NOMO-1 treated with dmso at 0.1 percent for 144 hours (cell line): ENCODE results near the gene IDE.
"Not testable (repeated sequence)": the region's sequence is repeated elsewhere in the genome, so short reads cannot be mapped to it uniquely, and the experiment has no call there.

Experiments used
- DNase-seq: peaks from one replicate; lab custom pipeline; 2025; ENCODE audit not compliant: unreplicated experiment; lab: John Stamatoyannopoulos, UW

The IDE gene

GRCh38 chr10:92573798-92574547, at the start of gene IDE:
Gene IDE (minus strand): TSS chr10:92574093. CDS start chr10:92574019, 74 bp downstream.
- peak; percentile 64 for DNase-seq

GRCh38 chr10:92619368-92619767, 45.5 kb upstream of the IDE start:
- DNase-seq: no peak

DNA sequence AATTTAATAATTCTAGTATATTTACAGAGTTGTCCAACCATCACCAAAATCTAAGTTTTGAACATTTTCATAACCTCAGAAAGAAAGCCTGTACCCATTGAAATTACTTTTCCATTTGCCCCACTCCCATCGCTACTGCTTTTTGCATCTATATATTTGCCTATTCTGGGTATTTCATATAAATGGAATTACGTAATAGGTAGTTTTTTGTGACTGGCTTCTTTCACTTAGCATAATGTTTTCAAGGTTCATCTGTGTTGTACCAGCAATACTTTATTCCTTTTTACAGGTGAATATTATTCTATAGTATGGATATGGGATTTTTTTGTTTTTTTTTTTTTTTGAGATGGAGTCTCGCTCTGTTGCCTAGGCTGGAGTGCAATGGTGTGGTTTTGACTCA, 41.6 kb upstream of the IDE start:
- no peak for DNase-seq

GRCh38 chr10:92604841-92605240, 30.9 kb upstream of the IDE start:
- DNase-seq: no peak

DNA sequence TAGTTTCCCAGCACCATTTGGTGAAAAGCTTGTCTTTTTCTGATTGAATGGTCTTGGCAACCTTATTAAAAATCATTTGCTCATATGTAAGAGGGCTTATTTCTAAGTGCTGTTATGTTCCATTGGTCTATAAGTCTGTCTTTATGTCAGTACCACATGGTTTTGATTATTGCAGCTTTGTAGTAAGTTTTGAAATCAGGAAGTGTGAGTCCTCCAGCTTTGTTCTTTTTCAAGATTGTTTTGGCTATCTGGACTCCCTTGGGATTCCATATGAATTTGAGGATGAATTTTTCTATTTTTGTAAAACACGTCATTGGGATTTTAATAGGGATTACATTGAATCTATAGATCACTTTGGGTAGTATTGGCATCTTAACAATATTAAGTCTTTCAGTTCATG, 24.4 kb upstream of the IDE start:
- no peak for DNase-seq

DNA sequence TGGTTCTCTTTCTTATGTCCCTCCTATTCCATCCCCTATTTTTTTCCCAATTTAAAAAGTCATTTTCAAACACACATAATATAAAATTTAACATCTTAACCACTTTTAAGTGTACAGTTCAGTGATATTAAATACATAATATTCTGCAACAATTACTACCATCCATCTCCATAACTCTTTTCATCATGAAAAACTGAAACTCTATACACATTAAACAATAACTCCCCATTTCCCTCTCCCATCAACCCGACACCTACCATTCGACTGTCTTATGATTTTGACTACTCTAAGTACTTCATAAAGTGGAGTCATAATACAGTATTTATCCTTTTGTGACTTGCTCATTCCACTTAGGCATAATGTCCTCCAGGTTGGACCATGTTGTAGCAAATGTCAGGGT, 21.6 kb upstream of the IDE start:
- DNase-seq: no peak

DNA sequence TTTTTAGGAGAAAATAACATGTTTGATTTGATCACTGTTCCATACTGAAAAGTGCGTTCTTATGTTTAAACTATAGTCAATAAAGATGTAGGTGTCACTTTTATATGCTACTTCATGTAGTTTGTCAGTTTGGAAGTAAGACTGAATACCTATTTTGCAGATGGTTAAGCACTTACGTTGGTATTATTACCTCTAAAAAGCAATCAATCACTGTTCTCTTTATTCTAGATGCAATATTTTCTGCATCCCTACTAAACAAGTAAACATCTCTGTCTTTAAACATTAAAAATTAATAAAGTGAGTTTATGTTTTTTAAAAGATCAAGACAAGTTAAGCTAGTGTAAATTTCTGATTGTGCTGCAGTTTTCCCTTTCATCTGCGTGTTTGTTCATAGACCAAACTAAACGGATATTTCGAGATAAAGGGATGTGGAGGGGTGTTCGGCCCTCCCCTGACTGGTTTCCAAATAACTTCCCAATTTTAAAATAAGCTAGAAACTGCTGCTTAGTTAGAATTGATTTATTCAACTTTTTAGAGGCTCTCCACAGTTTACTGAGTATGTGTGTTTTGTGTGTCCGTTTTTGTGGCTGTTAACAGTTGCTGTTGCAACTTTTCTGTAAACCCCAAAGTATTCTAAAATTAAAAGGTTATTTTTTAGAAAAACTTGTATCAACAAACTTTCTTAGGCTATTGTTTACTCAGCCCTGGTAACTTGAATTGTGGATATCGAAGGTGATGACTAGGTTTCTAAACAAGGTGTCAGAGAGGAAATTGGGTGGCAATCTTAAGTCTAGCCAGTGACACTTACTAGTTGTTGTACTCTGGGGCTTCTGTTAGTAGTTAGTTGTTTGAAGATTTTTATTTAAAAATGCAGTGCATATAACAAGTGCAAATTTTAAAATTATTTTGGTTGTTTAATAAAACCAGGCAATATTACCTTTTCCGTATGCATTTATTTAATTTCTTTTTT, 20.0 kb upstream of the IDE start:
- peak; percentile 1 for DNase-seq

- DNase-seq: peak; percentile 95
Observed at GRCh38 chr10:92592761-92593618, 19.1 kb upstream of the IDE start, which contains the start of gene KIF11. Gene KIF11 (plus strand): TSS chr10:92593130. CDS start chr10:92593376, 246 bp downstream.

GRCh38 chr10:92591550-92592022, 17.7 kb upstream of the IDE start:
- peak; percentile 92 for DNase-seq

GRCh38 chr10:92590623-92591549, 17.0 kb upstream of the IDE start:
- DNase-seq: peak; percentile 33

DNA sequence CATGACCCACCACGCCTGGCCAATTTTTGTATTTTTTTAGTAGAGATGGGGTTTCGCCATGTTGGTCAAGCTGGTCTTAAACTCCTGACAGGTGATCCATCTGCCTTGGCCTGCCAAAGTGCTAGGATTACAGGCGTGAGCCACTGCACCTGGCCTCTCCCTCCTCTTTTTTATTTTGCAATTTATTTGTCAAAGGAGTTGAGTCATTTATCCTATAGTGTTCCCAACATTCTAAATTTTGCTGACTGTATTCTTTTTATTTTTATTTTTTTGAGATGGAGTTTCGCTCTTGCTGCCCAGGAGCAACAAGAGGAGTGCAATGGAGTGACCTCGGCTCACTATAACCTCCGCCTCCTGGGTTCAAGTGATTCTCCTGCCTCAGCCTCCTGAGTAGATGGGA, 8.5 kb upstream of the IDE start:
- not testable (repeated sequence) for DNase-seq

DNA sequence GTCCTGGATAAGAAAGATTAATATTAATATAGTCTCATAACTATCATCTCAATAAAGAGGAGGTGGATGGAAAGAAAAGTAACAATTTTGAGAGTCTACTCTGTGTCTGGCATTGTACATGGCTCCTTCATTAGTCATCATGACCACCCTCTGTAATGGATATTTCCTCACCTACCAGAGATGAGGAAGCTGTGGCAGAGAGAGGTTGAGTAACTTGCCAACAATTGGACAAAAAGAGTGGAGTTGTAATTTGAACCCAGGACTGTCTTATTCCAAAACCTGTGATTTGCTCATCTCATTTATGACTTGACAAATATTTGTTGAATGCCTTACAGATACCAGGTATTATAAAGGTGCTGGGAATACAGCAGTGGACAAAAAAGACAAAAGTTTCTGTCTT, 2.1 kb upstream of the IDE start:
- DNase-seq: peak; percentile 62

- DNase-seq: peak; percentile 52
Observed at GRCh38 chr10:92574548-92575261, 812 bp upstream of the IDE start.

GRCh38 chr10:92573091-92573797, 649 bp downstream of the IDE start:
- DNase-seq: peak; percentile 35

DNA sequence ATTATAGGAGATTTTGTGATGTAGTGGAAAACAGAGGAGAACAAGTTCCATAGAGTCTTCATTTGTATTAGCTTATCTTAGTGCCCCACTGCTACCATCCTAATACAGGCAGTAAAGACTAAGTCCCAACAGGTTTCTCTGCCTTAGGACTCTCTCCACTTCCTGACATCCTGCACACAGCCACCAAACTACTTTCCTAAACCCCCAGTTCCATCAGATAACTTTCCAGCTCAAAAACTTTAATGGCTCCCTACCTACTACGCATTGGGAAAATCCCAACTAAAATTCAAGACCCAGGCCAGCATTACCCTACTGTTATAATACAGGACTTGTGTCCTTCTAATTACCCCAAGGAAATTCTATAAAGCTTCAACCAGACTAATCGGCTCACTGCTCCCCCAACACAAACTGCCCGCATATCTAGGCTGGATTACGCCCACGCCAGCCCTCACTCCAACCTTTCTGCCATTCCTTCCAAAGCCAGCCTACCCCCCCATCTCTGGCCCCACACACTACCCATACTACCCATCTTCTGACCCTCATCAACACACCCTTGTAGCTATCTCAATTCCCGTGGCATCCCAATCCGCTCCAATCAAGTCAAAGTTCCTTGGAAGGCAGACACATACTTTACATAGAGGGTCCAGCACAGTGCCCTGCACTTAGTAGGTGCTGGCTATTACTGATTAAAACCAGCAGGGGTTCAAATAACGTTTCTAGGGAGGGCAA, 1.4 kb downstream of the IDE start:
- no peak for DNase-seq

- DNase-seq: no peak
Observed at GRCh38 chr10:92571649-92572048, 2.2 kb downstream of the IDE start.

GRCh38 chr10:92569663-92570062, 4.2 kb downstream of the IDE start:
- not testable (repeated sequence) for DNase-seq

DNA sequence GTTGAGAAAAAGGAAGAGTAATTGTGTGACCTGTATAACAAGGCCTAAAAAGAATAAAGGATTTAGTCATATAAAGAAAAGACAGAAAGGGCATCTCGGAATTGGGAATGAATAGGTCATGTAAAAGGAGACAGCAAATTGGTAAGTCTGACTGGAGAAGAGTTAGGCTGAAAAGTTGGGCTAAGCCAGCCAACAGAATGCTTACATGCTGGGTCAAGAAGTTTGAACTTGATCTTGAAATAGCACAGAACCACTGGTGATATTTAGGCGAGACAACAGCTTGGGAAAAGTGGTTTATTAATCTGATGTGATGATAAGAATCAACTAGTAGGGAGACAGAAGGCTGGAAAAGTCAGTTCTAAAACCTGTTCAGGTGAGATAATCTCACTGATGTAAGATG, 4.8 kb downstream of the IDE start:
- no peak for DNase-seq
